Lower lobe of right lung (tissue), 2 donors: ENCODE data around the gene ABAT. TPM values are rescaled to one million over a fixed set of nuclear protein-coding genes. Genes with fewer than 3 reads are reported as not detected.
A peak's percentile ranks its signal among the peaks of the same experiment; 100 is the strongest.
"Not testable (repeated sequence)": the region's sequence is repeated elsewhere in the genome, so short reads cannot be mapped to it uniquely, and the experiment has no call there.

Experiments
- ATAC-seq, 2 donors: fragments of 200-7000 bp; cut with Tn5 transposase; one replicate each; pipeline ENCODE4 v1.9.1; 2020 to 2022; ENCODE audit warnings: mild to moderate bottlenecking in 2 of 2, moderate library complexity in 2 of 2
- DNase-seq: peaks from one replicate; pipeline ENCODE4 v3.0.0-alpha.2; 2020
- H3K27ac ChIP-seq: fragments of 200-600 bp; one replicate; pipeline ENCODE4 v1.8.0; 2022
- H3K27me3 ChIP-seq: fragments of 200-600 bp; one replicate; pipeline ENCODE4 v1.8.0; 2022; ENCODE audit warnings: low read depth
- H3K36me3 ChIP-seq: fragments of 200-600 bp; one replicate; pipeline ENCODE4 v1.8.0; 2022; ENCODE audit warnings: mild to moderate bottlenecking
- H3K4me1 ChIP-seq: fragments of 200-600 bp; one replicate; pipeline ENCODE4 v1.8.0; 2022
- H3K4me3 ChIP-seq: fragments of 200-600 bp; one replicate; pipeline ENCODE4 v1.8.0; 2022; ENCODE audit warnings: mild to moderate bottlenecking
- H3K9me3 ChIP-seq: fragments of 200-600 bp; one replicate; pipeline ENCODE4 v1.8.0; 2022
- CTCF ChIP-seq: fragments of 200-600 bp; IDR thresholded peaks from one replicate; pipeline ENCODE4 v1.8.0; 2022; ENCODE audit warnings: antibody characterized with exemption, mild to moderate bottlenecking
- intact Hi-C: fragments of 100-400 bp; cut with DNase I; formaldehyde crosslinking; loops from one replicate; pipeline ENCODE4 v1.11.0; 2022
- total RNA-seq: library from RNA; stranded (reverse); fragmentation: NEBNext Ultra II Directional; extraction: Animal tissue kit (Norgen Biotek cat#: 25700); gene quantifications from one replicate; pipeline ENCODE4 v1.2.1, GENCODE V29; 2021
- donor health status: DM: no; HTN: yes; CAD: no; lungs with severe emphysema.

Gene ABAT
- total RNA-seq, 1 donor from 2014 or later, result 12.9 TPM

GRCh38 chr16:8742068-8742467 lies 67.7 kb downstream of the ABAT start:
- intact Hi-C loops, result no loop called here
- H3K27me3 ChIP-seq, result no peaks in the 10 kb centered on the region
- H3K36me3 ChIP-seq, result no peaks in the 10 kb centered on the region
- H3K4me3 ChIP-seq, result no peak overlapping the region
- no peak for TF ChIP-seq CTCF
- DNase-seq, result no peak
- H3K9me3 ChIP-seq, result no peaks in the 10 kb centered on the region
- ATAC-seq, result no peak
- no peaks in the 10 kb centered on the region for H3K4me1 ChIP-seq
- H3K27ac ChIP-seq, result no peak overlapping the region

GRCh38 chr16:8748944-8749343 lies 74.5 kb downstream of the ABAT start:
- peak; percentile 60 for DNase-seq
- H3K27me3 ChIP-seq, result not testable (repeated sequence)

GRCh38 chr16:8751481-8752311 lies 77.3 kb downstream of the ABAT start:
- ATAC-seq, result no peak
- intact Hi-C loops, result no loop called here
- no peak for DNase-seq
- Histone ChIP-seq H3K9me3 (no peaks in the 10 kb centered on the region), H3K4me1 (no peaks in the 10 kb centered on the region), H3K36me3 (no peaks in the 10 kb centered on the region), H3K27me3 (no peaks in the 10 kb centered on the region), H3K4me3 (no peak overlapping the region), H3K27ac (no peak overlapping the region)
- TF ChIP-seq CTCF, result no peak

More at GRCh38 chr16:8748944-8749343, 74.5 kb downstream of the ABAT start:
- intact Hi-C loops, H3K27ac ChIP-seq, ATAC-seq, H3K36me3 ChIP-seq, H3K9me3 ChIP-seq, H3K4me1 ChIP-seq, H3K4me3 ChIP-seq: not testable (repeated sequence)

- Histone ChIP-seq H3K36me3 (no peaks in the 10 kb centered on the region), H3K4me1 (no peaks in the 10 kb centered on the region), H3K4me3 (no peak overlapping the region), H3K27me3 (no peaks in the 10 kb centered on the region), H3K27ac (no peak overlapping the region), H3K9me3 (no peaks in the 10 kb centered on the region)
- TF ChIP-seq CTCF, result no peak
- no peak for DNase-seq
- ATAC-seq, result no peak
- intact Hi-C loops, result no loop called here
Measured at GRCh38 chr16:8752706-8753105, 78.3 kb downstream of the ABAT start.

- Histone ChIP-seq H3K36me3 (no peaks in the 10 kb centered on the region), H3K4me1 (no peaks in the 10 kb centered on the region), H3K9me3 (no peaks in the 10 kb centered on the region), H3K4me3 (no peak overlapping the region), H3K27ac (no peak overlapping the region), H3K27me3 (no peaks in the 10 kb centered on the region)
- no peak for TF ChIP-seq CTCF
- intact Hi-C loops, result no loop called here
- DNase-seq (no peak), ATAC-seq (no peak)
Measured at GRCh38 chr16:8753416-8754054, 79.1 kb downstream of the ABAT start.

- H3K4me1 ChIP-seq, result no peaks in the 10 kb centered on the region
- intact Hi-C loops, result no loop called here
- DNase-seq, result no peak
- no peak overlapping the region for H3K4me3 ChIP-seq
- no peak for ATAC-seq
- no peaks in the 10 kb centered on the region for H3K36me3 ChIP-seq
- TF ChIP-seq CTCF, result no peak
- H3K9me3 ChIP-seq, result no peaks in the 10 kb centered on the region
- H3K27me3 ChIP-seq, result no peaks in the 10 kb centered on the region
- no peak overlapping the region for H3K27ac ChIP-seq
Measured at GRCh38 chr16:8756755-8757154, 82.3 kb downstream of the ABAT start.
